Keratinocyte (primary cell): ENCODE measurements around the gene CMSS1. TPM values are rescaled to one million over a fixed set of nuclear protein-coding genes. Genes with fewer than 3 reads are reported as not detected.

Source experiments
- DNase-seq: peaks from one replicate; pipeline ENCODE4 v3.0.0-alpha.2; 2011; ENCODE audit warnings: low read depth, missing footprints, low spot score
- FAIRE-seq: peaks from 2 replicates; lab custom pipeline; 2011; peaks lifted over from hg19 to GRCh38; lab: Jason Lieb, UNC
- H2AFZ ChIP-seq: 2 replicates; pipeline ENCODE4 v1.6.0; 2012; ENCODE audit warnings: low read length, control low read depth, inconsistent platforms; ENCODE audit not compliant: control insufficient read depth
- H3K27ac ChIP-seq: 2 replicates; pipeline ENCODE4 v1.5.1; 2011; ENCODE audit warnings: low read length; ENCODE audit not compliant: control insufficient read depth, insufficient read depth
- H3K27me3 ChIP-seq: 3 replicates; pipeline ENCODE4 v1.6.0; 2011; ENCODE audit warnings: low read length; ENCODE audit not compliant: control insufficient read depth, insufficient read depth; ENCODE audit errors: extremely low read depth
- H3K36me3 ChIP-seq, 2 experiments: 2 replicates in 1 of 2; 3 replicates in 1 of 2; pipeline ENCODE4 v1.5.1; 2011; ENCODE audit warnings: low read length in 2 of 2, mild to moderate bottlenecking in 1 of 2; ENCODE audit not compliant: control insufficient read depth in 2 of 2, insufficient read depth in 2 of 2; ENCODE audit errors: extremely low read depth in 1 of 2
- H3K4me1 ChIP-seq: 3 replicates; pipeline ENCODE4 v1.5.1; 2011; ENCODE audit warnings: low read length; ENCODE audit not compliant: control insufficient read depth, insufficient read depth; ENCODE audit errors: extremely low read depth
- H3K4me2 ChIP-seq: 3 replicates; pipeline ENCODE4 v1.6.0; 2011; ENCODE audit warnings: low read depth, low read length; ENCODE audit not compliant: control insufficient read depth, insufficient read depth; ENCODE audit errors: extremely low read depth
- H3K4me3 ChIP-seq, 3 experiments: fragments of 200-600 bp in 1 of 3; sonication (generic) in 1 of 3; 2 replicates in 2 of 3; 3 replicates in 1 of 3; pipeline ENCODE4 v1.5.1; 2011 to 2016; ENCODE audit warnings: low read length in 3 of 3, mild to moderate bottlenecking in 3 of 3, control low read depth in 2 of 3, inconsistent platforms in 1 of 3, low read depth in 1 of 3, mixed read lengths in 1 of 3, mixed run types in 1 of 3, moderate library complexity in 1 of 3; ENCODE audit not compliant: control insufficient read depth in 2 of 3, insufficient read depth in 2 of 3; ENCODE audit errors: extremely low read depth in 1 of 3
- H3K79me2 ChIP-seq: 2 replicates; pipeline ENCODE4 v1.6.0; 2012; ENCODE audit warnings: low read length; ENCODE audit not compliant: control insufficient read depth, insufficient read depth
- H3K9ac ChIP-seq: 3 replicates; pipeline ENCODE4 v1.6.0; 2011; ENCODE audit warnings: low read length; ENCODE audit not compliant: control insufficient read depth, insufficient read depth; ENCODE audit errors: extremely low read depth
- H3K9me1 ChIP-seq: 3 replicates; pipeline ENCODE4 v1.6.0; 2011; ENCODE audit warnings: low read length; ENCODE audit not compliant: control insufficient read depth, insufficient read depth; ENCODE audit errors: extremely low read depth
- H3K9me3 ChIP-seq: 2 replicates; pipeline ENCODE4 v1.5.1; 2012; ENCODE audit warnings: low read depth, low read length; ENCODE audit not compliant: control insufficient read depth
- H4K20me1 ChIP-seq: 3 replicates; pipeline ENCODE4 v1.6.0; 2011; ENCODE audit warnings: low read length; ENCODE audit not compliant: control insufficient read depth, insufficient read depth; ENCODE audit errors: extremely low read depth
- CTCF ChIP-seq, 3 experiments: IDR thresholded peaks in 1 of 3; conservative IDR thresholded peaks in 1 of 3; optimal IDR thresholded peaks in 1 of 3; 2 replicates in 2 of 3; 3 replicates in 1 of 3; pipeline versions ENCODE3 to v1.5.1; 2011; ENCODE audit warnings: low read length in 3 of 3, mild to moderate bottlenecking in 3 of 3, moderate library complexity in 2 of 3, control low read depth in 1 of 3, inconsistent platforms in 1 of 3; ENCODE audit not compliant: insufficient read depth in 2 of 3; ENCODE audit errors: extremely low read depth in 1 of 3
- EZH2 ChIP-seq: IDR thresholded peaks from one replicate; pipeline ENCODE4 v1.6.1; 2012; ENCODE audit warnings: inconsistent platforms, mild to moderate bottlenecking, low read length, moderate library complexity
- dilution Hi-C: fragments of 300-500 bp; cut with MboI; formaldehyde crosslinking; loops from one replicate; pipeline ENCODE4 v1.7.0; 2020; ENCODE audit warnings: low sequenced_read_pairs; ENCODE audit not compliant: extremely low pct_ligation_motif_present
- polyA plus RNA-seq, 5 experiments: library from polyadenylated mRNA; depleted of rRNA in 3 of 5; stranded (reverse) in 3 of 5; stranded (forward) in 1 of 5; unstranded in 1 of 5; fragments of >200 nt; gene quantifications; 1 replicate in 1 of 5; 2 replicates in 3 of 5; 3 replicates in 1 of 5; pipeline versions ENCODE4 v1.2.1 to v1.2.3, GENCODE V29; 2011 to 2012; ENCODE audit warnings: missing spikeins in 2 of 5, low read depth in 1 of 5, low replicate concordance in 1 of 5

CMSS1 gene
- polyA plus RNA-seq, 1 donor (not counting 4 experiments of a cell fraction or from before 2014, with no cell fraction given), result 37.2 TPM

GRCh38 chr3:100131241-100131640 is 313.6 kb downstream of the CMSS1 start:
- Histone ChIP-seq H3K9ac (no peak overlapping the region), H3K79me2 (no peaks in the 10 kb centered on the region), H3K9me1 (no peaks in the 10 kb centered on the region), H3K36me3 (no peaks in the 10 kb centered on the region), H3K4me2 (no peak overlapping the region), H3K9me3 (no peaks in the 10 kb centered on the region), H3K4me1 (no peaks in the 10 kb centered on the region), H3K4me3 (no peak overlapping the region), H2AFZ (no peak overlapping the region), H4K20me1 (no peaks in the 10 kb centered on the region), H3K27ac (no peak overlapping the region), H3K27me3 (no peaks in the 10 kb centered on the region)
- no peak for DNase-seq
- dilution Hi-C loops, result no loop called here
- FAIRE-seq, result no peak
- no peak for TF ChIP-seq EZH2
- TF ChIP-seq CTCF (optimal IDR thresholded peaks at IDR 0.05 in 1 of 3, IDR thresholded peaks at IDR 0.05 in 1 of 3, conservative IDR thresholded peaks at IDR 0.05 in 1 of 3; ENCODE audit: extremely low read depth in 1 of 3, insufficient read depth in 2 of 3, low read length in 3 of 3), result no peak

- Histone ChIP-seq H4K20me1 (no peaks in the 10 kb centered on the region), H3K27ac (no peak overlapping the region), H3K36me3 (no peaks in the 10 kb centered on the region), H3K79me2 (no peaks in the 10 kb centered on the region), H3K4me3 (no peak overlapping the region), H3K9me1 (no peaks in the 10 kb centered on the region), H2AFZ (no peak overlapping the region), H3K9ac (no peak overlapping the region), H3K27me3 (no peaks in the 10 kb centered on the region), H3K9me3 (no peaks in the 10 kb centered on the region), H3K4me2 (no peak overlapping the region), H3K4me1 (no peaks in the 10 kb centered on the region)
- TF ChIP-seq EZH2 (no peak), CTCF (optimal IDR thresholded peaks at IDR 0.05 in 1 of 3, IDR thresholded peaks at IDR 0.05 in 1 of 3, conservative IDR thresholded peaks at IDR 0.05 in 1 of 3; ENCODE audit: extremely low read depth in 1 of 3, insufficient read depth in 2 of 3, low read length in 3 of 3) (no peak)
- no peak for DNase-seq
- dilution Hi-C loops, result no loop called here
- no peak for FAIRE-seq
Observed at GRCh38 chr3:100136921-100137320, 319.3 kb downstream of the CMSS1 start.
